CD4-positive, alpha-beta T cell treated with Interleukin-15 for 1 hour (primary cell): Measurements from ENCODE around the gene GRIA3.
"Not testable (repeated sequence)": the region's sequence is repeated elsewhere in the genome, so short reads cannot be mapped to it uniquely, and the experiment has no call there.

Experiments
- DNase-seq: peaks from one replicate; pipeline ENCODE4 v3.0.0-alpha.2; 2020

GRIA3 gene

GRCh38 chrX:123361371-123361770, 177.3 kb downstream of the GRIA3 start:
- DNase-seq: no peak

GRCh38 chrX:123386196-123386595, 202.1 kb downstream of the GRIA3 start:
- not testable (repeated sequence) for DNase-seq

DNA sequence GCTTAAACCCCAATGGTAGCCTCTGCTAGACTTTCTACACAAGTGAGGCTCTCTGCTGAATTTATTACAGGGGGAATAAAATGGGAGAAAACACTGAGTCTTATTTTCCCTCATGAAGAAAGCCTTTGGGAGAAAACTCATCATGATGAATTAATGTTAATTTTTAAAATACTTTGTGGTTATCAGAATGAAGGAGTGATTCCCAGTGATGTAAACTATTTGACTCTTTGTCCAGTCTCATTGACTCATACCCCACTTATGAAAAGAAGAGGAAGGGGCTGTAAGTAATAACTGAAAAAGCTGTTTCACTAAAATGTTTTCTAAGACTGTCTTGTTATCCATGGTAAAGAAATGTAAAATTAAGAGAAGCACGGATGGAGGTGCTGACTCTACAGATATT, 208.8 kb downstream of the GRIA3 start:
- no peak for DNase-seq

DNA sequence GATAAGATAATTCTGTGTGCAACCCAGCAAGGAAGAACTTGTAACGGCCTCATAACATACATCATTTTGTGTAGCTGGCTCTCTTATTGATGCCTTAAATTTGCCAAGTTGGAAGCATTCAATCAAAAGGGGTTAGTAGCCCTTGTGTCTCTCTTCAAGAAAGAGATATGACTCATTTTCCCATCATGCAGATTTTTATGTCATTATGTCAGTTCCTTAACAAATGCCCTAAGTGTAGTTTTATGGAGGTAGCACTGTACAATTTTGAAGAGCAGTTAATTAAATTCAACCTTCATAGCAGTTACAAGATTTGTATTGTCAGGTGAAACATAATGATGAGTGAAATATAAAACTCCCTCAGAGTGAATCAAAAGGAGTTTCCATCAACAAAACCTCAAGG, 215.6 kb downstream of the GRIA3 start:
- no peak for DNase-seq

DNA sequence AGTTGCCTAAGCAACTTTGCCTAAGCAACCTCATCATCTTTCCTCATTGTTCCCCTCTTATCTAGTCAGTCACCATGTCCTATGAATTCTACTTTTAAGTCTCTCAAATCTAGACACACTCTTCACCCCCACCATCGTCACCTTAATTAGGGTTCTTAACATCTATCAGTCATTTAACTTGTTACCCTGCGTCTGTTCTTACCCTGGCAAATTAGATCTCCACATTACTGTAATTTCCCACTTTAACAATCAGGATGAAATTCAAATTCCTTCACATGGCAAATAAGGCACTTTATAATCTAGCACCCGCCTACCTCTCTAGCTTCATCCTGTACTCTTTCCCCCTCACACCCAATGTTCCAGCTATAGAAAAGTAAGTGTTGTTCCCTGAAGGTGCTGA, 221.2 kb downstream of the GRIA3 start:
- no peak for DNase-seq

DNA sequence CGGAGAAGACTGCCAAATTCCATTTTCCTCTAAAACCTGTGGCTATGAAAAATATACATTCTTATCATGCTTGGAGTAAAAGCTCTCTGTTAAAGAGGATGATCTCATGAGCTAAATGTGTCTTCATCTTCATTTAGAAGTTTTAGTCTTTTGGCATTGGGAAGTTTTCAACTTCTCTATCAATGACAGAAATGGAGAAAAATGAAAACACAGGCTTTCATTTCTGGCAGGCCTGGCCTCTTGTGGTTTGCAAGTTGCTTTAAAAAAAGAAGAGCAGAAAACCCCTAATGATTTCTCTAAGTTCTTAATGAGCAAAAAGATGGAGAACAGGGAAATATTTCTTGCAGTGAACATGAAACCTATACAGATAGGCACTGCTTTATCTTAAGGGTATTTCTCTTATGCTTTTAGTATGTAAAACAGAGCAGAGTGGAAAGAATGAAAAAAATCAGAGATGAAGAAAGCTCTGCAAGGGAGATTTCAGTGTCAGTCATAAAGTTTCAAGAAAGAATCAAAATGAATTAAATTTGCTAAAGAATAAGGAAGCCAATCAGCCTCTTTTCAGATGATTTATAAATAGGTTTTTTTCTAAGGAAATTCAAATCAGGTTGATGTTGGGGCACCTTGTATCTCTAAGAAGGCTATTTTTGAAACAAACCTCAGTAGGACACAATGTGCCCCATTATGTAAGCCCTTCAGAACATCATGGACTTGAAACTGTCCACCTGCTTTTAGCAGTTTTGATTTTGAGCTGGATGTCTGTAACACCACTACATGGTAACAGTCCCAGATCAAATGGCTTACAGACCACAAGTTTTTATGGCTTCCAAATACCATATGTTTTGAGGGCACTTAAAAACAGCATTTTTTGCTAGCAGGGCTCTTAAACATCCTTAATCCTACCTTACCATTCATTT, 225.0 kb downstream of the GRIA3 start:
- no peak for DNase-seq

DNA sequence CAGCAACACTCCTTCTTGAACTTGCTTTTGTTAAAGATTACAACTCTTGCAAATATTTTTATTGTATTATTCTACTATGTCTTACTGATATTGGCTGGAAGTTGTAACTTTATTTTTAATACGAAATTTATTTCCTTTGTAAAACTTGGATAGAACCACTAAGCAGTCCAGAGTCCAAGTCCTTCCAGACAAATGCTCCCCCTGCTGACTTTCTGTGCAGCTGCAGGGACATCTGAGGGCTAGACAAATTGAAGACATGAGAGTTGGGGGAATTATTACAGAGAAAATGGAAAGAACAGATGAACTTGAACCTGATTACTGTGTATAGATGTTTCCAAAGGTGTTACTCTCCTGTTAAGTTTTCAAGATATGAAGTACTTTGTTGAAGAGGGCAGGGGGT, 238.8 kb downstream of the GRIA3 start:
- DNase-seq: no peak

DNA sequence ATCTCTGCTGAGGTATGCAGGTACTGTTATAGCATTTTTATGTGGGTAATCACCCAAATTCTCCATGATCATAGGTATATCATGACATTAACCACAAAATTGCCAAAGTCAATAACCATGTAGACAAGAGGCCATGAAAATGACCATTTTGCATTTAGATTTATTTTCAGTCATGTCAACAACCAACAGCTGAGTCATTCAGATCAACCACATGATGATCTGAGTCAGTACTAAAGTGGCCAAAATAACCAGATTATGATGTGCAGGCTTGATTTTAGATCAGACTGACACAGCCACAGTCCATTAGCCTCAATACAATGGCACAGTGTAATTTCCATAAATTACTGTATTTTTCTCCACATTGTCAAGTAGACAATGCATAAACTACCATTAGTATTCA, 240.5 kb downstream of the GRIA3 start:
- DNase-seq: no peak

DNA sequence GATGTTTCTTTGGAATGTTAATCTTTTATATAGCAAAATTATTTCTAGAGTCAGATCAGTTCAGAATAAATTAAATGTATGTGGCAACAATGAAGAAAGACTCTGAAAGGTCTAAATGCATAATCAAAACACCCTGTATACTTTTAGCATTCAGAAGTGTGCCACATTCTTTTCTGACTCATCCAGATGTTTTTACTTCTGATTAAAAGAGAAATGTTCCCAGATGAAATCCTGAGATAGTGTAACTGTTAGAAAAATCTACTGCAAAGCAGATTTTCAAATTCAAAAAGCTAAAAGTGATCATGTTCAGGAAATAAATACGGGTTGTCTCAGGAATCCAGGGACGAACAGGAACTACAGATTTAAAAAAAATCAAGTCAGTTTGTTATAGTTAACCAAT, 241.4 kb downstream of the GRIA3 start:
- no peak for DNase-seq

GRCh38 chrX:123425904-123426303, 241.8 kb downstream of the GRIA3 start:
- no peak for DNase-seq

DNA sequence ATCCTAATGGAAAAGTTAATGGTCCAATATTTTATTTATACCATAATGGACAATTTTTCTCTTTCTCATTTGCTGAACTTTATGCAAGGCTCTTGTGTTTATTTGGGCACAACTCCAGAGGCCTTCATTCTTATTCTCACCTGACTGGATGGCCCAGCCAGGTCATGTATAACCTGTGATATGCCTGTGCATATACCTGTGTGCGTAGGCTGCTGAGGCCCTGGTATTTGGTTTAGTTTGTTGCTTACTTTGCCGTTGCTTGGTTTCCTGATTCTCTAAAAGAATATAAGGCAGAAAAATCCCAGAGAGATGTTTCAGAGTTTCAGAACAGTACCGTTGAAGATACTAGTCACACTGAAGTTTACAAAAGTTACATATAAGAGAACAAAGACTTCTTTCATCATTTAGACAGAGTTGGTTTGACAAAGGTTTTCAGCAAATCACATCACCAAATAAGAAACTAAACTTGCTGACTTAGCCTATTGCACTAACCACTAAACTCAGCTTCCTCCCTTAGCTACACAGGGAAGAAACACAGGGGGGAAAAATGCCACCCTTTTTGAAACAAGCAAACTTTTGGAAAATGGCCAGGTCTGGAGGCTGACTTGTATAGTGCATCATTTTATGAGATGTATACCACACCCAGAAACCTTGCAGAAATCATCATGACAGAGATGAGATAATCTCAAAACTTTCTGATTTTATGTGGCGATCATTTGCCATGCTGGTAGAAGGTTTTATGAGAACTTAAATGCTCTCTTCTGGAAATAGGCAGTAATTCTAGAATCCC, 248.5 kb downstream of the GRIA3 start:
- no peak for DNase-seq

GRCh38 chrX:123436512-123437136, 252.5 kb downstream of the GRIA3 start:
- no peak for DNase-seq

- DNase-seq: not testable (repeated sequence)
These were observed 255.8 kb downstream of the GRIA3 start for GRCh38 chrX:123439926-123440325.

- no peak for DNase-seq
These were observed 258.7 kb downstream of the GRIA3 start for GRCh38 chrX:123442764-123443163.

DNA sequence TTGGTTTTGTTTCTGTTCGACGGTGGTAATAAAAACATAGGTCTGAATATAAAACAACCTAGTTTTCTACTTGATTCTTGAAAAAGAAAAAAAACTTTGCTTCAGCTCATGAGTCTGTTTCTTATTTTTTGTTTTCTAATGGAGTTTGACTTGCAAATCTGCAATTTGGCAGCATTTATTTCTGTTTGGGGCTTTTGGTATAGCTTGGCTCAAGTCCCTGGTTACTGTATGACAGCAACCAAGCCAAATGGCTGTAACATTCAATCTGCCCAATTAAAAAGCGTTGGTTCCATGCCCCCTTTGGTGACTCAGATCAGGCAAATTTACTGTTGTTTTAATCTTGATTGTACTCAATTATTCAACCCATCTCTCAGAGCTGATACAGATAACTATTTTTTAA, 263.4 kb downstream of the GRIA3 start:
- DNase-seq: no peak

DNA sequence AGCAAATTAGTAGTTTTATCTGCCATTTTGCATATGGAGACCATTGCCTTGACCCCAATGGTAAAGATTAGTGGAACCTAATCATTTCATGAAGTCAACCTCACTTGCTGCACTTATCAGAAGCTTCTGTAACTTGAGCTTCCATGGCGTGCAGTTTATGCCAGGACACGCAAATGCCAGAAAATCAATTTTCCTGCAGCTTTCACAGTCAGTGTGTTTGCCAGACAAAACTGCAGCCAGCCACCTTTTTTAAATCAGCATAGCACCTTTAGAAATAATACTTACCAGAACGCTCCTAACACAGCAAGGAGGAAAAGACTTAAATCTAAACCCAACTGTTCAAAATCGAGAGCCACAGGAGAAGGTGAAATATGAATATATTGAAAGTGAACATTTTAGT, 265.3 kb downstream of the GRIA3 start:
- DNase-seq: no peak

GRCh38 chrX:123450222-123450621, 266.1 kb downstream of the GRIA3 start:
- DNase-seq: no peak

- DNase-seq: no peak
These were observed 270.8 kb downstream of the GRIA3 start for GRCh38 chrX:123454712-123455431.

DNA sequence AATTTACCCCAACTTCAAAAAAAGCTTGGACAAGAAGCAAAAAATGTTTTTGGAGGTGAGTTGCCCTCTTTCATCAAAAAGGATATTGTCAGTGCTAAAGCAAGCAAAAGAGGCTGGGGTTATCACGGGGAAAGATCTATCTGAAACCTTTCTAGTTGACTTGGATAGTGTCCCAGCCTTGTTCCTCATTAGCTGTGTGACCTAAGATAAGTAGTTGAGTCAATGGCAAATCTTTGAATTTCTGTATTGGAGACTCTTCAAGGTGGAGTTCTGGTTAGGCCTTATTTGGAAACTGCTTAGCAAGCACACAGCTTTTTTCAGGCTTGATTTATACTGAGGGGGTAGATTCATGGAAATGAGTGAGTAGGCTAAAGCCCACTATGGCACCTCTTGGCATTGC, 271.6 kb downstream of the GRIA3 start:
- DNase-seq: no peak

GRCh38 chrX:123464709-123465108, 280.6 kb downstream of the GRIA3 start:
- no peak for DNase-seq

DNA sequence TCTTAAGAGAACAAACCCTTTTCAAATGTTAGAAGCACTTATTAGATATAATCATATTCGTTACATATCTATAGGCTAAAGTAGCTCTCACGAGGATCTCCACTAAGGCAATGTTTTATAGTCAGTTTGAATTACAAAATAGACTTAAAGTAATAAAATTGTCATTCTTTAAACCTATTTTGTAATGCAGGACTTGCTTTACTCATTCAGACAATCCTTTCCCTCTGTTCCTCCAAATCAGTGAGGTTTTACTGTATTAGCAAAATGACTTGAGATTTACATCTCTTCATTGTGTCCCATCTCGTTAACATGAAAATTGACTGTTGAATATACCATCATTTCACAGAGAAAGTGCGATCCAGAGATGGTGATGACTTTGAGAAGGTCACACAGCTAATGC, 284.4 kb downstream of the GRIA3 start:
- DNase-seq: no peak

GRCh38 chrX:123475068-123475724, 291.1 kb downstream of the GRIA3 start:
- DNase-seq: no peak
